ENCODE data around the gene SNAP47. TPM values are rescaled to one million over a fixed set of nuclear protein-coding genes. Genes with fewer than 3 reads are reported as not detected.
A peak's percentile ranks its signal among the peaks of the same experiment; 100 is the strongest.

The SNAP47 gene
- polyA plus RNA-seq, 1 of the 3 experiments (the other 2 are of a cell fraction): 45.6 TPM

DNA sequence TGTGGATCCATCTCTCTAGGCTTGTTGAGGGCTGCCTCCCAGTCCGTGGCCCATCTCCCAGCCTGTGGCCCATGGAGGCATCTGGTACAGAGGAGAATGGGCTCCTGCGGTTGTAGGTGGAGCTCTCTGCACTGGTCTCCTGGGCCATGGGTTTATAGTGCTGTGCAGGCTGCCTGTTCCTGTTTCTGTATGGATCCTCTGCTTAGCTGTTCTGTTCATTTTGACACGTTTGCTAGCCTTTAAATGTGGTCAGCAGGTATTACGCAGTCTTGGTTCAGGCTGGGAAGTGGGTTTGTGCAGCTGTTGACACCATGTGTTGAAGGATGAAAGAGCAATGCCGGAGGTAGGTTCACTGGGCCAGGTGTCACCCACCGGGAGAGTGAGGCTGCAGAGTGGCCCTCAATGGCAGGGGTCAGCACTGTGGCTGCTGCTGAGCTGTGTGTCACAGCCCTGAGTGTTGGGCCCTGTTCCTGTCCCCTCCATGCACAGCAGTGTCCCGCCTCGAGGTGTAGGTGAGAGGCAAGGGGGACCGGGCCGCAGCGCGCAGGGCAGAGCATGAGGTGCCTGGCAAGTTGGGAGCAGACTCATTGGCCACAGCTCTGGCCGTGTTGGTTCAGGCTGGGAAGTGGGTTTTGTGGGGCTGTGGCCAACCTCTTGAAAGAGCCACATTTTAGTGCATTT is 39.0 kb downstream of the SNAP47 start (continued):
- no peak for TF ChIP-seq TEAD4 (IDR thresholded peaks at IDR 0.05; ENCODE audit: borderline replicate concordance, insufficient read depth)
- TF ChIP-seq FOXM1 (IDR thresholded peaks at IDR 0.05; ENCODE audit: low read depth): no peak

DNA sequence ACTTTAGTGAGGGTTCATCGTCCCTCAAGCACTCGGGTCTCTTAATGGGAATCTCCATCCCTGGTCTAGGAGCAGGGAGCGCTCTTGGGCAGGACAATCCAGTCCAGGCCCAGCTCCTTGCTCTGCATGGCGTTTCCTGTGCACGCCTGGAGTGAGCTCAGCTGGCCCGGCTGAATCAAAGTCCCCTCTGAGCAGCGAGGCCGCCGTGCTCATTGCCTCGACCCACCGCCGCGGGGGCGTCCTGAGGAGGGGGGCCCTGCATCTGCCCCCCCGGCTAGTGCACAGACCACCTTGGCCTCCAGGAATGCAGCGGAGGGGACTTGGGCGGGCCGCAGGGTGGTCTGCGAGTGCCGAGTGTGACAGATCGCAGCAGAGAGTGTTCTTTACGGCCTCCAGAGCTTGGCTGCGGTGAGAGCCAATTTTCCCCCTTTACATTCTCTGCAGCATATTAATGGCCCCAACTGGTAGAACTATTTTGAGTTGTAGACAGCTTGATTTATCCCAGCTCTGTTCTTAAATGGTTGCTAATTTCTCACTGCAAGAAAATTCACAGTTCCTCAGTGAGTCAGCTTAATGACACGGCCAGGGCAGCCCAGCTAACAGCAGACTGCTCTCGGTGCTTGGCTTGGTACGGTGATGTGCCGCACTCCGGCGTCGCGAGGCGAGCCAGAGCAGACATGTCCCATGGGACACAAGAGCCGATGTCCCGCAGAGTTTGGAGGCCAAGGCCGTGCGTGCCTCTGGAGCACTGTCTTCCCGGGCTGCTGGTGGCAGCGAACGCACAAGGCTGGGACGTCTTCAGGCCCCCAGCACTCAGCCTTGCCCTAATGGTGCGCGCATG is 39.8 kb downstream of the SNAP47 start:
- no peaks in the 10 kb centered on the region for H3K9me3 ChIP-seq
- H3K79me2 ChIP-seq (ENCODE audit: insufficient read depth): no peaks in the 10 kb centered on the region
- POLR2A ChIA-PET: interaction anchor here (1.1 kb wide), 1 partner anchor 13 kb away, joined by 3 read pairs; no protein-coding TSS in a partner anchor
- H2AFZ ChIP-seq (ENCODE audit: low read depth): no peak overlapping the region
- H3K9ac ChIP-seq: no peak overlapping the region
- 95% methylated on average over 30 of the region's 42 CpGs for WGBS (ENCODE audit: low lambda C conversion rate)
- DNase-seq: no peak
- no peaks in the 10 kb centered on the region for H3K27me3 ChIP-seq (ENCODE audit: insufficient read depth)
- CTCF ChIA-PET: interaction anchor here (1.7 to 4.1 kb wide), 2 partner anchors 11 to 170 kb away, joined by 5 to 29 read pairs; no protein-coding TSS in a partner anchor
- H3K4me2 ChIP-seq: no peak overlapping the region
- no peaks in the 10 kb centered on the region for H4K20me1 ChIP-seq (ENCODE audit: insufficient read depth)
- H3K36me3 ChIP-seq (replicated peaks in 1 of 2; ENCODE audit: control insufficient read depth in 1 of 2, insufficient read depth in 2 of 2, low read length in 1 of 2): peaks cover 0 to 25% of the 10 kb centered on the region in 2 experiments
- H3F3A ChIP-seq (replicated peaks; ENCODE audit: insufficient read depth): peaks cover 20% of the 10 kb centered on the region
- H3K27ac ChIP-seq (ENCODE audit: low read depth in 2 of 2, low read length in 1 of 2): peak overlapping the region in 1 of 2 experiments; percentile 61; a peak in 1 of 4 replicates
- TF ChIP-seq, protein P1, sequence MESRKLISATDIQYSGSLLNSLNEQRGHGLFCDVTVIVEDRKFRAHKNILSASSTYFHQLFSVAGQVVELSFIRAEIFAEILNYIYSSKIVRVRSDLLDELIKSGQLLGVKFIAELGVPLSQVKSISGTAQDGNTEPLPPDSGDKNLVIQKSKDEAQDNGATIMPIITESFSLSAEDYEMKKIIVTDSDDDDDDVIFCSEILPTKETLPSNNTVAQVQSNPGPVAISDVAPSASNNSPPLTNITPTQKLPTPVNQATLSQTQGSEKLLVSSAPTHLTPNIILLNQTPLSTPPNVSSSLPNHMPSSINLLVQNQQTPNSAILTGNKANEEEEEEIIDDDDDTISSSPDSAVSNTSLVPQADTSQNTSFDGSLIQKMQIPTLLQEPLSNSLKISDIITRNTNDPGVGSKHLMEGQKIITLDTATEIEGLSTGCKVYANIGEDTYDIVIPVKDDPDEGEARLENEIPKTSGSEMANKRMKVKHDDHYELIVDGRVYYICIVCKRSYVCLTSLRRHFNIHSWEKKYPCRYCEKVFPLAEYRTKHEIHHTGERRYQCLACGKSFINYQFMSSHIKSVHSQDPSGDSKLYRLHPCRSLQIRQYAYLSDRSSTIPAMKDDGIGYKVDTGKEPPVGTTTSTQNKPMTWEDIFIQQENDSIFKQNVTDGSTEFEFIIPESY (IDR thresholded peaks at IDR 0.05; ENCODE audit: borderline replicate concordance, low read depth): no peak
- TF ChIP-seq TCF12 (IDR thresholded peaks at IDR 0.05) (no peak), POLR2AphosphoS5 (IDR thresholded peaks at IDR 0.05; ENCODE audit: low read depth, low read length) (no peak), NFIC (IDR thresholded peaks at IDR 0.05; ENCODE audit: borderline replicate concordance) (no peak), FOSL2 (IDR thresholded peaks at IDR 0.05; ENCODE audit: borderline replicate concordance, low read depth) (no peak), TEAD4 (IDR thresholded peaks at IDR 0.05; ENCODE audit: borderline replicate concordance, insufficient read depth) (no peak), CHD2 (IDR thresholded peaks at IDR 0.05; ENCODE audit: low read length, partially characterized antibody) (no peak), EP300 (IDR thresholded peaks at IDR 0.05; ENCODE audit: borderline replicate concordance in 1 of 2, low read depth in 1 of 2, low read length in 1 of 2) (no peak), EZH2phosphoT487 (IDR thresholded peaks at IDR 0.05; ENCODE audit: borderline replicate concordance, low read depth) (no peak), RXRA (IDR thresholded peaks at IDR 0.05; ENCODE audit: borderline replicate concordance, low read depth) (no peak), FOXJ3 (CRISPR knock-in tag; IDR thresholded peaks at IDR 0.05) (no peak), MEF2A (IDR thresholded peaks at IDR 0.05; ENCODE audit: borderline replicate concordance, low read depth) (no peak), SMC3 (IDR thresholded peaks at IDR 0.05; ENCODE audit: low read depth, low read length) (no peak)
- TF ChIP-seq, protein P2, sequence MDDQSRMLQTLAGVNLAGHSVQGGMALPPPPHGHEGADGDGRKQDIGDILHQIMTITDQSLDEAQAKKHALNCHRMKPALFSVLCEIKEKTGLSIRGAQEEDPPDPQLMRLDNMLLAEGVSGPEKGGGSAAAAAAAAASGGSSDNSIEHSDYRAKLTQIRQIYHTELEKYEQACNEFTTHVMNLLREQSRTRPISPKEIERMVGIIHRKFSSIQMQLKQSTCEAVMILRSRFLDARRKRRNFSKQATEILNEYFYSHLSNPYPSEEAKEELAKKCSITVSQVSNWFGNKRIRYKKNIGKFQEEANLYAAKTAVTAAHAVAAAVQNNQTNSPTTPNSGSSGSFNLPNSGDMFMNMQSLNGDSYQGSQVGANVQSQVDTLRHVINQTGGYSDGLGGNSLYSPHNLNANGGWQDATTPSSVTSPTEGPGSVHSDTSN (IDR thresholded peaks at IDR 0.05): no peak; the same call in 1 of the 2 replicates
- TF ChIP-seq, protein P3, sequence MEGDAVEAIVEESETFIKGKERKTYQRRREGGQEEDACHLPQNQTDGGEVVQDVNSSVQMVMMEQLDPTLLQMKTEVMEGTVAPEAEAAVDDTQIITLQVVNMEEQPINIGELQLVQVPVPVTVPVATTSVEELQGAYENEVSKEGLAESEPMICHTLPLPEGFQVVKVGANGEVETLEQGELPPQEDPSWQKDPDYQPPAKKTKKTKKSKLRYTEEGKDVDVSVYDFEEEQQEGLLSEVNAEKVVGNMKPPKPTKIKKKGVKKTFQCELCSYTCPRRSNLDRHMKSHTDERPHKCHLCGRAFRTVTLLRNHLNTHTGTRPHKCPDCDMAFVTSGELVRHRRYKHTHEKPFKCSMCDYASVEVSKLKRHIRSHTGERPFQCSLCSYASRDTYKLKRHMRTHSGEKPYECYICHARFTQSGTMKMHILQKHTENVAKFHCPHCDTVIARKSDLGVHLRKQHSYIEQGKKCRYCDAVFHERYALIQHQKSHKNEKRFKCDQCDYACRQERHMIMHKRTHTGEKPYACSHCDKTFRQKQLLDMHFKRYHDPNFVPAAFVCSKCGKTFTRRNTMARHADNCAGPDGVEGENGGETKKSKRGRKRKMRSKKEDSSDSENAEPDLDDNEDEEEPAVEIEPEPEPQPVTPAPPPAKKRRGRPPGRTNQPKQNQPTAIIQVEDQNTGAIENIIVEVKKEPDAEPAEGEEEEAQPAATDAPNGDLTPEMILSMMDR (IDR thresholded peaks at IDR 0.05): no peak
- TF ChIP-seq, protein P4, sequence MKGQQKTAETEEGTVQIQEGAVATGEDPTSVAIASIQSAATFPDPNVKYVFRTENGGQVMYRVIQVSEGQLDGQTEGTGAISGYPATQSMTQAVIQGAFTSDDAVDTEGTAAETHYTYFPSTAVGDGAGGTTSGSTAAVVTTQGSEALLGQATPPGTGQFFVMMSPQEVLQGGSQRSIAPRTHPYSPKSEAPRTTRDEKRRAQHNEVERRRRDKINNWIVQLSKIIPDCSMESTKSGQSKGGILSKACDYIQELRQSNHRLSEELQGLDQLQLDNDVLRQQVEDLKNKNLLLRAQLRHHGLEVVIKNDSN (IDR thresholded peaks at IDR 0.05; ENCODE audit: borderline replicate concordance, low read depth): no peak
- peaks cover 3 to 16% of the 10 kb centered on the region in 2 experiments; a peak in 3 of 4 replicates for H3K4me1 ChIP-seq (ENCODE audit: control insufficient read depth in 1 of 2, insufficient read depth in 2 of 2, low read depth in 1 of 2, low read length in 1 of 2)
- no peak overlapping the region for H3K4me3 ChIP-seq (ENCODE audit: low read depth in 2 of 2, low read length in 1 of 2)
- no peaks in the 10 kb centered on the region for H3K9me2 ChIP-seq
